ENCODE measurements around the gene EDEM1. TPM values are rescaled to one million over a fixed set of nuclear protein-coding genes. Genes with fewer than 3 reads are reported as not detected.

EDEM1 gene
- total and polyA plus RNA-seq, 2 donors (not counting 1 experiment from before 2014, with no cell fraction given), result 58.3 to 167 TPM

GRCh38 chr3:5214352-5214751 is 26.8 kb downstream of the EDEM1 start:
- Mint-ChIP-seq H3K27me3 (no peaks in the 10 kb centered on the region), H3K4me1 (no peaks in the 10 kb centered on the region), H3K27ac (peak overlapping the region; percentile 69), H3K9me3 (ENCODE audit: insufficient read depth) (no peaks in the 10 kb centered on the region), H3K4me3 (no peak overlapping the region)
- Histone ChIP-seq H3K4me3 (ENCODE audit: control extremely low read depth in 1 of 5, extremely low read depth in 1 of 5, insufficient read depth in 1 of 5, low read depth in 2 of 5, low read length in 4 of 5) (no peak overlapping the region), H3K4me2 (replicated peaks; ENCODE audit: low read depth, low read length, poor library complexity, severe bottlenecking) (no peak overlapping the region), H2AFZ (ENCODE audit: insufficient read depth, low read depth, low read length, poor library complexity, severe bottlenecking) (no peak overlapping the region), H3K4me1 (ENCODE audit: control insufficient read depth in 2 of 2, insufficient read depth in 2 of 2, low read length in 2 of 2) (no peaks in the 10 kb centered on the region), H3K9ac (ENCODE audit: low read length) (no peak overlapping the region), H4K20me1 (ENCODE audit: control insufficient read depth, insufficient read depth, low read length, poor library complexity, severe bottlenecking) (peaks cover 45% of the 10 kb centered on the region), H3K9me3 (ENCODE audit: control extremely low read depth in 1 of 3, control insufficient read depth in 2 of 3, insufficient read depth in 1 of 3, low read length in 2 of 3) (no peaks in the 10 kb centered on the region), H3K79me2 (ENCODE audit: control insufficient read depth, insufficient read depth, low read length) (peaks cover 9% of the 10 kb centered on the region), H3K36me3 (replicated peaks in 1 of 2; ENCODE audit: control extremely low read depth in 1 of 2, control insufficient read depth in 1 of 2, extremely low read depth in 1 of 2, insufficient read depth in 2 of 2, low read length in 1 of 2) (peaks cover 15 to 98% of the 10 kb centered on the region in 2 experiments), H3K27me3 (replicated peaks in 1 of 4; ENCODE audit: control extremely low read depth in 1 of 4, control insufficient read depth in 3 of 4, insufficient read depth in 4 of 4, low read length in 3 of 4) (no peaks in the 10 kb centered on the region), H3K27ac (ENCODE audit: low read length in 2 of 2) (no peak overlapping the region)
- CTCF ChIA-PET, result no interaction called here
- WGBS (ENCODE audit: insufficient coverage), result 88% methylated on average over 4 of the region's 9 CpGs
- no peak for TF ChIP-seq CTCF (IDR thresholded peaks at IDR 0.05)
- TF ChIP-seq EZH2 (IDR thresholded peaks at IDR 0.05; ENCODE audit: borderline replicate concordance, insufficient read depth, low read depth, low read length, poor library complexity, severe bottlenecking), result no peak
- DNase-seq, result no peak
- POLR2A ChIA-PET, result no interaction called here
- ATAC-seq (ENCODE audit: low read depth), result no peak
- intact Hi-C loops (cut with micrococcal nuclease), result no loop called here

GRCh38 chr3:5217824-5218595 is 30.5 kb downstream of the EDEM1 start:
- Histone ChIP-seq H3K79me2 (ENCODE audit: control insufficient read depth, insufficient read depth, low read length) (no peaks in the 10 kb centered on the region), H3K27ac (ENCODE audit: low read length in 2 of 2) (no peak overlapping the region), H3K9me3 (ENCODE audit: control extremely low read depth in 1 of 3, control insufficient read depth in 2 of 3, insufficient read depth in 1 of 3, low read length in 2 of 3) (no peaks in the 10 kb centered on the region), H3K4me2 (replicated peaks; ENCODE audit: low read depth, low read length, poor library complexity, severe bottlenecking) (no peak overlapping the region), H3K36me3 (replicated peaks in 1 of 2; ENCODE audit: control extremely low read depth in 1 of 2, control insufficient read depth in 1 of 2, extremely low read depth in 1 of 2, insufficient read depth in 2 of 2, low read length in 1 of 2) (peaks cover 9 to 69% of the 10 kb centered on the region in 2 experiments), H3K4me1 (ENCODE audit: control insufficient read depth in 2 of 2, insufficient read depth in 2 of 2, low read length in 2 of 2) (no peaks in the 10 kb centered on the region), H3K4me3 (ENCODE audit: control extremely low read depth in 1 of 5, extremely low read depth in 1 of 5, insufficient read depth in 1 of 5, low read depth in 2 of 5, low read length in 4 of 5) (no peak overlapping the region), H2AFZ (ENCODE audit: insufficient read depth, low read depth, low read length, poor library complexity, severe bottlenecking) (no peak overlapping the region), H3K9ac (ENCODE audit: low read length) (no peak overlapping the region), H4K20me1 (ENCODE audit: control insufficient read depth, insufficient read depth, low read length, poor library complexity, severe bottlenecking) (peaks cover 23% of the 10 kb centered on the region), H3K27me3 (replicated peaks in 1 of 4; ENCODE audit: control extremely low read depth in 1 of 4, control insufficient read depth in 3 of 4, insufficient read depth in 4 of 4, low read length in 3 of 4) (no peaks in the 10 kb centered on the region)
- DNase-seq, result no peak
- ChIA-PET POLR2A (no interaction called here), CTCF (no interaction called here)
- ATAC-seq (ENCODE audit: low read depth), result no peak
- Mint-ChIP-seq H3K9me3 (ENCODE audit: insufficient read depth) (no peaks in the 10 kb centered on the region), H3K4me3 (no peak overlapping the region), H3K4me1 (no peaks in the 10 kb centered on the region), H3K27ac (peak overlapping the region; percentile 32), H3K27me3 (no peaks in the 10 kb centered on the region)
- WGBS (ENCODE audit: insufficient coverage), result 94% methylated on average over 7 of the region's 9 CpGs
- intact Hi-C loops (cut with micrococcal nuclease), result no loop called here
- TF ChIP-seq EZH2 (IDR thresholded peaks at IDR 0.05; ENCODE audit: borderline replicate concordance, insufficient read depth, low read depth, low read length, poor library complexity, severe bottlenecking) (no peak), CTCF (IDR thresholded peaks at IDR 0.05) (no peak)

All from B cell (primary cell).